ENCODE data around the gene PABPN1.

- TF ChIP-seq GATA2 (IDR thresholded peaks at IDR 0.05; ENCODE audit: low read depth, low read length), result no peak
- no peak for TF ChIP-seq GATA3 (IDR thresholded peaks at IDR 0.05; ENCODE audit: low read depth, low read length)
These were observed 24.9 kb downstream of the PABPN1 start for GRCh38 chr14:23345987-23346692.

All from SH-SY5Y (cell line).